IPS DF 6.9 (cell line): Measurements from ENCODE around the gene S1PR3.

ENCODE experiments used
- DNase-seq: peaks from one replicate; pipeline ENCODE4 v3.0.0-alpha.2; 2013; ENCODE audit warnings: low read depth, low spot score
- H3K27ac ChIP-seq: one replicate; pipeline ENCODE4 v1.5.1; 2013; ENCODE audit warnings: low read length, control low read depth
- H3K27me3 ChIP-seq: 2 replicates; pipeline ENCODE4 v1.6.1; 2013; ENCODE audit warnings: mild to moderate bottlenecking, low read length; ENCODE audit not compliant: control insufficient read depth, insufficient read depth
- H3K36me3 ChIP-seq: 2 replicates; pipeline ENCODE4 v1.6.1; 2013; ENCODE audit warnings: low read length; ENCODE audit not compliant: control insufficient read depth, insufficient read depth
- H3K4me1 ChIP-seq: 2 replicates; pipeline ENCODE4 v1.6.1; 2013; ENCODE audit warnings: low read length; ENCODE audit not compliant: control insufficient read depth, insufficient read depth
- H3K4me3 ChIP-seq: 2 replicates; pipeline ENCODE4 v1.5.1; 2013; ENCODE audit warnings: mild to moderate bottlenecking, low read length
- H3K9me3 ChIP-seq: 2 replicates; pipeline ENCODE4 v1.6.1; 2013; ENCODE audit warnings: low read length, inconsistent platforms; ENCODE audit not compliant: control insufficient read depth, insufficient read depth
- WGBS: extraction: QIAGEN DNeasy Blood & Tissue Kit; methylation state at CpG from one replicate; pipeline ENCODE4 v1.1.7; 2013; ENCODE audit warnings: mixed read lengths, missing lambda C conversion rate; ENCODE audit not compliant: insufficient read length, insufficient coverage; 5-methylcytosine and 5-hydroxymethylcytosine counted together

The S1PR3 gene

GRCh38 chr9:88969646-88970373, 21.5 kb upstream of the S1PR3 start:
- no peaks in the 10 kb centered on the region for H3K36me3 ChIP-seq
- H3K27ac ChIP-seq, result no peak overlapping the region
- H3K27me3 ChIP-seq, result no peaks in the 10 kb centered on the region
- no peak overlapping the region for H3K4me3 ChIP-seq
- peaks cover 5% of the 10 kb centered on the region; the same call in 1 of the 2 replicates for H3K4me1 ChIP-seq
- no peak for DNase-seq
- no peaks in the 10 kb centered on the region for H3K9me3 ChIP-seq
- WGBS, result no CpG with 5 or more reads among the region's 8 CpGs

DNA sequence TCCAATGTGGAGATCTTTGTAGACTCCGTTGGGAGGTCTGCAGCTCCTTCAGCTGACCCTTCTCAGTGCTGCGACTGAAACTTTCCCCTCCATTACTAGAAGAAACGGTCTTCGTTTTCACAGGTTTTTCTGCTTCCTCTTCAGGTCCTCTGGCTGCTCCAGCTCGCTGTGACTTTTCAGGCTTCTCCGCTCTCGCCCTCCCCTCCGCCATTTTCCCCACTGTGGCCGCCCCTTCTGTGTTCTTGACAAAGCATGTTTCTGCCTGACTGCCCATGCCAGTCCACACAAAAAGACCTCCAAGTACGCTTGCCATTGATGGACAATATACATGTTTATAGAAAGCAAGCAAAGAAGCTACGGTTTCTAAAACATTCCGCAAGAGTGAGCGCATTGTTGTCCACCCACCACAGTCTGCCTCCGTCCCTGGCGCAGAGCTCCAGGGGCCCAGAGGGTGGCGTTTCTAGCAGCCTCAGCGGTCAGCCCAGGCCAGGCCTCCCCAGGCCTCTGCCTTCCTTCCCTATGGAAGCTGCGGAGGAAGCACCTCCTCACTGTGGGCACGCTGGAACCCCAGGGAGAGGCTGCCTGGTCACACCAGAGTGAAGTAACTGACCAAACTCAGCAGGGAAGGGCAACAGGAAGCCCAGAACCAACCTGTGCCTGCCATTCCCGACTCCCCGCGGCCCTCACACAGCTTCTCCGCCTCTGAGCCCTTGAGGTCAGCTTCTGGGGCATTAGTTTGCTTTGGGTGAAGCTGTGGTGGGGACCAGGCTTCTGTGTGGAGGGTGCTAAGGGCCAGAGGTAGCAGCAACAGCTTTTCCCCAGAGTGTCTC, 19.9 kb upstream of the S1PR3 start:
- Histone ChIP-seq H3K36me3 (no peaks in the 10 kb centered on the region), H3K4me1 (peaks cover 5% of the 10 kb centered on the region; the same call in 1 of the 2 replicates), H3K4me3 (no peak overlapping the region), H3K27me3 (no peaks in the 10 kb centered on the region), H3K9me3 (no peaks in the 10 kb centered on the region), H3K27ac (no peak overlapping the region)
- no CpG with 5 or more reads among the region's 23 CpGs for WGBS
- no peak for DNase-seq

DNA sequence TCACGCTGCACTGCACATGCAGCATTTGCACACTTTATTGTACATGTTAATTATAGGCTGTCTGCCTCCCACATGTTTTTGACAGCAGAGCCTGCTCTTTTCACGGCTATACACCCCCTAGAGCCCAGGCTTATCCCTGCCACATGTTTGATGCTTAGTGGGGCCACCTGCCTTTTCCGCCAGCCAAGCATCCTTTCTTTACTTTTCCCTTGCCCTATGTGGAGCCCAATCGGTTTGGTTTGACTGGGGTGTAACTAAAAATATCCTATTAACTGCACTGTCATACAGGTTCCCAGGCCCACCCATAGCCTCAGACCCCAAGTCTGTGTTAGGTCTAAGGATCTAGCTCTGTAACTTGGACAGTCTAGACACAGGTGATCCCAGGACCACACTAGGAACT, 18.9 kb upstream of the S1PR3 start:
- no peak for DNase-seq
- Histone ChIP-seq H3K4me1 (peaks cover 5% of the 10 kb centered on the region; the same call in 1 of the 2 replicates), H3K27me3 (no peaks in the 10 kb centered on the region), H3K36me3 (no peaks in the 10 kb centered on the region), H3K9me3 (no peaks in the 10 kb centered on the region), H3K4me3 (no peak overlapping the region), H3K27ac (no peak overlapping the region)
- no CpG with 5 or more reads among the region's 4 CpGs for WGBS

DNA sequence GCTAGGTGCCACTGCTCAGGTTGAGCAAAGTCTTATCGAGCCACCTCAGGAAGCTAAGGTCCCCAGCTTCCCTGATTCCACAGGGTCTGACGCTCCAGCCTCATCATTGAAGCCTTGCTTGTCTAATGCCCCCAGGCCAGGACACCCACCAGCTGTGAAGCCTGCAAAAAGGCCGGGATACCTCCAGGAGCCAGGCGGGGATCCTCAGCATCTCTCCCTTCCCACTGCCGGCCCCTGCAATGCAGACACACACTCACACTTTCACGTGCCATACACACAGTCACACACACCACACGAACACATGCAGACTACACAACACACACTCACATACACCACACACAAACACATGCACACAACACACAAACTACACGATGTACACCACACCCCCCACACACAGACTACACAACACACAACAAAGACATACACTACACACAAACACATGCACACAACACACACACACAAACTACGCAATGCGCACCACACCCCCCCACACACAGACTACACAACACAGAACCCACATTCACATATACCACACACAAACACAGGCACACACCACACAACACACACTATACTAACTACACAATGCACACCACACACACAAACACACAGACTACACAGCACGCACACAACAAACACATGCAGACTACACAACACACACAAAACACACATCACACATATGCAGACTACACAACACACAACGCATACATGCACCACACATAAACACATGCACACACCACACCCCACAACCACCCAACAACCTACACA, 17.8 kb upstream of the S1PR3 start:
- 100% methylated on average over 2 of the region's 12 CpGs for WGBS
- Histone ChIP-seq H3K27me3 (no peaks in the 10 kb centered on the region), H3K4me3 (no peak overlapping the region), H3K4me1 (peaks cover 5% of the 10 kb centered on the region; the same call in 1 of the 2 replicates), H3K27ac (no peak overlapping the region), H3K36me3 (no peaks in the 10 kb centered on the region), H3K9me3 (no peaks in the 10 kb centered on the region)
- DNase-seq, result no peak

GRCh38 chr9:88974641-88975040, 16.6 kb upstream of the S1PR3 start:
- no peak overlapping the region for H3K27ac ChIP-seq
- H3K4me1 ChIP-seq, result peaks cover 3% of the 10 kb centered on the region; the same call in 1 of the 2 replicates
- no peaks in the 10 kb centered on the region for H3K9me3 ChIP-seq
- WGBS, result 100% methylated on average over 1 of the region's 7 CpGs
- no peaks in the 10 kb centered on the region for H3K36me3 ChIP-seq
- DNase-seq, result no peak
- H3K27me3 ChIP-seq, result no peaks in the 10 kb centered on the region
- no peak overlapping the region for H3K4me3 ChIP-seq

- Histone ChIP-seq H3K4me3 (no peak overlapping the region), H3K9me3 (no peaks in the 10 kb centered on the region), H3K4me1 (no peaks in the 10 kb centered on the region), H3K36me3 (no peaks in the 10 kb centered on the region), H3K27me3 (no peaks in the 10 kb centered on the region), H3K27ac (no peak overlapping the region)
- no CpG with 5 or more reads among the region's 8 CpGs for WGBS
- DNase-seq, result no peak
Measured at GRCh38 chr9:88975966-88976889, 15.0 kb upstream of the S1PR3 start.

GRCh38 chr9:88976890-88977257, 14.4 kb upstream of the S1PR3 start:
- H3K9me3 ChIP-seq, result no peaks in the 10 kb centered on the region
- no CpG with 5 or more reads among the region's 5 CpGs for WGBS
- H3K4me1 ChIP-seq, result no peaks in the 10 kb centered on the region
- DNase-seq, result no peak
- H3K4me3 ChIP-seq, result no peak overlapping the region
- H3K27me3 ChIP-seq, result no peaks in the 10 kb centered on the region
- no peak overlapping the region for H3K27ac ChIP-seq
- H3K36me3 ChIP-seq, result no peaks in the 10 kb centered on the region

DNA sequence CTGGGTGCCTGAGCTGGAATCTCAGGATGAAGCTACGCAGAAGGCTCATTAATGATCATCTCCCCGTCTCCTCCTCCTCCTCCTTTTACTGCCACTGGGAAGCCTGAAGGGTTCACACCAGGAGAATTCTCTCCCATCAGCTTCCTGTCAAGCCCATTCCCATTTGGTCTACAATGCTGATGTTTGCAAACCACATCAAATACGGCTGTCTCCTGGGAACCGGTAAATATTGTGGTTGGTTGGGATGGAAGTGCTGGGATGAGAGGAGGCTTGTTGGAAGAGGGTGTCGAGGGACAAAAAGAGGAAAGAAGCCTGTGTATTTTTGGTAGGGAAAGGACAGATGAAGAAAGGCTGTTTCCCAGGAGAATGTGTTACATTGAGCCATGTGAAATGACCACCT, 13.2 kb upstream of the S1PR3 start:
- no CpG with 5 or more reads among the region's 5 CpGs for WGBS
- Histone ChIP-seq H3K9me3 (no peaks in the 10 kb centered on the region), H3K27me3 (no peaks in the 10 kb centered on the region)

DNA sequence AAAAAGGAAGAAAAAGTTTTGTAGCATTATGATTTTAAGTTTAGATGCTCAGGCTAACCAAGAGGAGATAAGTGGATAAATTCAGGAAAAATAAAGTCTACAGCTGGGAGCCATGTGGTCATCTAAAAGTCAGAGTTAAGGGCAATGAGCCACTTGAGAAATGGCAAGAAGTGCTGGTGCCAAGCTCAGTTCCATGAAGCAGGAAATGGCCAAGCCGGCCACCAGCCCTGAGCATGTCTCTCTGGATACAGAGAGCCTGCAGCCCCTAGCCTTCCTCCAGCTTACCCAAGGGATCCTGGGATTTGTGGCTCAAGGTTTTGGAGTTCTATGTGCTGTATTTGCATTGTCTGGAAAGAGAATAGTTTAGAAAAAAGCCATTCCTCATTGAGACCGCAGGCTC, 12.2 kb upstream of the S1PR3 start:
- no peaks in the 10 kb centered on the region for H3K27me3 ChIP-seq
- no peaks in the 10 kb centered on the region for H3K36me3 ChIP-seq
- H3K4me1 ChIP-seq, result no peaks in the 10 kb centered on the region
- H3K4me3 ChIP-seq, result no peak overlapping the region
- WGBS, result no CpG with 5 or more reads among the region's 2 CpGs
- H3K9me3 ChIP-seq, result no peaks in the 10 kb centered on the region
- DNase-seq, result no peak
- no peak overlapping the region for H3K27ac ChIP-seq

More for the DNA sequence above, 13.2 kb upstream of the S1PR3 start:
- Histone ChIP-seq H3K4me1 (no peaks in the 10 kb centered on the region), H3K36me3 (no peaks in the 10 kb centered on the region), H3K27ac (no peak overlapping the region), H3K4me3 (no peak overlapping the region)
- DNase-seq, result no peak
